NT2/D1 (cell line): Measurements from ENCODE around the gene TTC19.

Experiments used
- DNase-seq: peaks from one replicate; pipeline ENCODE4 v3.0.0-alpha.2; 2011; ENCODE audit warnings: low read depth, low spot score
- H3K27me3 ChIP-seq: 2 replicates; pipeline ENCODE4 v1.6.0; 2011; ENCODE audit warnings: mild to moderate bottlenecking; ENCODE audit not compliant: insufficient read length, insufficient read depth
- H3K36me3 ChIP-seq: 2 replicates; pipeline ENCODE4 v1.6.1; 2011; ENCODE audit warnings: mild to moderate bottlenecking, low read length, mixed read lengths; ENCODE audit not compliant: insufficient read depth, insufficient read length
- H3K4me1 ChIP-seq: 2 replicates; pipeline ENCODE4 v1.5.1; 2011; ENCODE audit not compliant: insufficient read depth, insufficient read length
- H3K4me3 ChIP-seq: 2 replicates; pipeline ENCODE4 v1.5.1; 2011; ENCODE audit warnings: low read depth; ENCODE audit not compliant: insufficient read length
- H3K9ac ChIP-seq: 2 replicates; pipeline ENCODE4 v1.6.0; 2011; ENCODE audit warnings: low read depth; ENCODE audit not compliant: insufficient read length
- H3K9me3 ChIP-seq: 2 replicates; pipeline ENCODE4 v1.5.1; 2011; ENCODE audit warnings: mild to moderate bottlenecking, low read length; ENCODE audit not compliant: insufficient read depth
- SUZ12 ChIP-seq: IDR thresholded peaks from 2 replicates; pipeline ENCODE4 v1.6.1; 2011; ENCODE audit not compliant: insufficient read length, insufficient read depth; ENCODE audit errors: extremely low read depth
- YY1 ChIP-seq: IDR thresholded peaks from 2 replicates; pipeline ENCODE4 v1.6.1; 2011; ENCODE audit not compliant: insufficient read length, insufficient read depth
- ZNF274 ChIP-seq: IDR thresholded peaks from 2 replicates; pipeline ENCODE4 v1.6.1; 2011; ENCODE audit warnings: mild to moderate bottlenecking, low read depth, low read length

TTC19 gene

GRCh38 chr17:15967706-15968399 lies 31.8 kb upstream of the TTC19 start:
- TF ChIP-seq SUZ12 (no peak), YY1 (no peak), ZNF274 (no peak)
- Histone ChIP-seq H3K36me3 (no peaks in the 10 kb centered on the region), H3K4me3 (no peak overlapping the region), H3K4me1 (peaks cover 11% of the 10 kb centered on the region), H3K9me3 (no peaks in the 10 kb centered on the region), H3K9ac (peak overlapping the region; percentile 21), H3K27me3 (no peaks in the 10 kb centered on the region)
- no peak for DNase-seq

DNA sequence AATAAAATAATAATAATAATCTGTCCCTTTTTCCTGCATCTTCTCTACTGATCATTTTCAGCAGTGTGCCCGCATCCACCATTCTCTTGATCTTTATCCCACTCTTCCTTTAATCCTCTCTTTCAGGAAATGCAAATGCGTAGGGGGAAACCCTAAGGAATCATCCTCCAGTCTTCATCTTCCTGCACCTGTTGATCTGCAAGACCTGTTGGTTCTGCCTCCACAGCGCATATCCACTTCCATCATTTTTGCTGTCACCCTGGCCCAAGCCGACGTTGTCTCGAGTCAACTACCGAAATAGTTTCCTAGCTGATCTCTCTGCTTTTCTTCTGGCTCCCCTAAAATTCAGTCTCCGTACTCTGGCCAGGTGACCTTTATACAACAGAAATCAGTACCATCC lies 30.2 kb upstream of the TTC19 start:
- Histone ChIP-seq H3K27me3 (no peaks in the 10 kb centered on the region), H3K4me1 (peaks cover 11% of the 10 kb centered on the region), H3K4me3 (no peak overlapping the region), H3K9ac (no peak overlapping the region), H3K9me3 (no peaks in the 10 kb centered on the region), H3K36me3 (peaks cover 2% of the 10 kb centered on the region)
- no peak for TF ChIP-seq SUZ12
- no peak for TF ChIP-seq ZNF274
- TF ChIP-seq YY1: no peak
- no peak for DNase-seq

DNA sequence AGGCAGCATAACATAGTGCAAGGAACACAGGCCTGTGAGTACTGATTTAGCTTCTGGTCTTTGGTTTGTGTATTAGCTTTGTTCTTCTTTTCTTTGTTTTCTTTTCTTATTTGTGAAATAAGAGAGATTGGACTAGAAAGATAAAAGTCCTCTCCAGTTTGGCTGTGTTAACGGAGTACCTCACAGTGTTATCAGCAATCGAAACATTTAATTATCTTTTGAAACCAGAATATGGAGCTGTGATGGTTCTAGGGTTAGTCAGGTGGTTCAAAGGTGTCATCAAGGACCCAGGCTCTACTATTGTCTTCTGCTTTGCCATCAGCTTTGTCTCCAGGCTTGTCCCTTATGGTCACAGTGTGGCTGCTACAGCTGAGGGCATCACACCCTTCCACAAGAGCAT lies 29.1 kb upstream of the TTC19 start:
- DNase-seq: no peak
- H3K9me3 ChIP-seq: no peaks in the 10 kb centered on the region
- peaks cover 12% of the 10 kb centered on the region for H3K36me3 ChIP-seq
- H3K4me1 ChIP-seq: peaks cover 10% of the 10 kb centered on the region
- no peak overlapping the region for H3K4me3 ChIP-seq
- no peak for TF ChIP-seq ZNF274
- TF ChIP-seq SUZ12: no peak
- TF ChIP-seq YY1: no peak
- no peak overlapping the region for H3K9ac ChIP-seq
- H3K27me3 ChIP-seq: no peaks in the 10 kb centered on the region

DNA sequence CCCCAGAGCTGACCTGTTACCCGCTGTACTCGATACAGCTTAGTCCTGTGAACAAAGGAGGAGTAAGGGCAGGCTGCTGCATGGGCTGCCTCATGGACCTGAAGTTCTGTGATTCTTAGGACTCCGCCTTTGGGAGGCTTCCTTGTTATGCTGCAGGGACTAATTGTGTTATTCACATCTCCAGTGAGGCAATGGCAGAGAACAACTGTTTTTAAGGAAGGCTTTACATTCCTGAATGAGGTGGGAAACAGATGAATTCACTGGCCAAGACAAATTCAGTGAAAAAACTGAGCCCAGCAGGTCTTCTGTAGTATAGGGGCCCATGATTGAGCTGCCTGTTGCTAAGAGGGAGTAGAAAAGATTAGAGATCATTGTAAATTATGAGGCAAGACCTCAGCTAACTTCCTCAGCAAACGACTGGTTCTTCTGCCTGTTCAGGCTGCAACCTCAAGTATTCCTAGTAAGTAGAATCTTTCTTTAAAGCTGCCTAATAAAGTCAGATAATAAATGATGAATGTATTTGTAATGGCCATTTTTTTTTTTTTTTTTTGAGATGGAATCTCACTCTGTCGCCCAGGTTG lies 28.4 kb upstream of the TTC19 start:
- Histone ChIP-seq H3K9me3 (no peaks in the 10 kb centered on the region), H3K36me3 (peaks cover 12% of the 10 kb centered on the region), H3K9ac (no peak overlapping the region), H3K4me3 (no peak overlapping the region), H3K27me3 (no peaks in the 10 kb centered on the region), H3K4me1 (peaks cover 10% of the 10 kb centered on the region)
- DNase-seq: peak; percentile 65
- TF ChIP-seq SUZ12: no peak
- no peak for TF ChIP-seq ZNF274
- TF ChIP-seq YY1: no peak

DNA sequence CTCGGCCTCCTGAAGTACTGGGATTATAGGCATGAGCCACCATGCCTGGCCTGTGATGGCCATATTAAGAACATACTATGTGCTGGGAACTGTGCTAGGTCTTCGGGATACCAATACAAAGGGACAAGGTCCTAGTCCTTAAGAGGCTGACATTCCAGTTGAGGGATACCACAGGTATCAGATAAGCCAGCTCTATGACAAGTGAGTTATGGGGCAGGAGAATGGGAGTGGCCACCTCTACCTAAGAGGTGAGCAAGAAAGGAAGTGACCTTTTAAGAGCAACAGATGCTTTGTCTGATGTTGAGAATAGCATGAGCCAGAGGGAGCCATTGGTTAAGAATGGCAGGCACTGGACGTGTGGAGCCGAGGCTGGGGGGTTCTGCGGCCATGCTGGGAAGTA lies 27.7 kb upstream of the TTC19 start:
- Histone ChIP-seq H3K36me3 (peaks cover 16% of the 10 kb centered on the region), H3K9me3 (no peaks in the 10 kb centered on the region), H3K4me1 (peaks cover 10% of the 10 kb centered on the region), H3K9ac (no peak overlapping the region), H3K27me3 (no peaks in the 10 kb centered on the region), H3K4me3 (no peak overlapping the region)
- TF ChIP-seq ZNF274 (no peak), YY1 (no peak), SUZ12 (no peak)
- no peak for DNase-seq

DNA sequence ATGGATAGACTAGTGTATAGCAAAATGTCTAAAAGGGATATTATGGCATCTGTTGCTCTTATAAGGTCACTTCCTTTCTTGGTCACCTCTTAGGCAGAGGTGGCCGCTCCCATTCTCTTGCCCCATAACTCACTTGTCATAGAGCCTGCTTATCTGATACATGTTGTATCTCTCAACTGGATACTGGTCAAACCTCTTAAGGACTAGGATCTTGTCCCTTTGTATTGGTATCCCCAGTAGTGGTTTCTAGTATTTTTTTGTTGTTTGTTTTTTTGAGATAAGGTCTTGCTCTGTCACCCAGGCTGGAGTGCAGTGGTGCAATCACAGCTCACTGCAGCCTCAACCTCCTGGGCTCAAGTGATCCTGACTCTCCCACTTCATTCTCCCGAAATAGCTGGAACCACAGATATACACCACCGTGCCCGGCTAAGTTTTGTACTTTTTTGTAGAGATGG lies 27.1 kb upstream of the TTC19 start:
- Histone ChIP-seq H3K36me3 (peaks cover 21% of the 10 kb centered on the region), H3K4me1 (peaks cover 8% of the 10 kb centered on the region), H3K27me3 (no peaks in the 10 kb centered on the region), H3K9ac (no peak overlapping the region), H3K9me3 (no peaks in the 10 kb centered on the region), H3K4me3 (no peak overlapping the region)
- no peak for DNase-seq
- TF ChIP-seq ZNF274: no peak
- TF ChIP-seq YY1: no peak
- TF ChIP-seq SUZ12: no peak

DNA sequence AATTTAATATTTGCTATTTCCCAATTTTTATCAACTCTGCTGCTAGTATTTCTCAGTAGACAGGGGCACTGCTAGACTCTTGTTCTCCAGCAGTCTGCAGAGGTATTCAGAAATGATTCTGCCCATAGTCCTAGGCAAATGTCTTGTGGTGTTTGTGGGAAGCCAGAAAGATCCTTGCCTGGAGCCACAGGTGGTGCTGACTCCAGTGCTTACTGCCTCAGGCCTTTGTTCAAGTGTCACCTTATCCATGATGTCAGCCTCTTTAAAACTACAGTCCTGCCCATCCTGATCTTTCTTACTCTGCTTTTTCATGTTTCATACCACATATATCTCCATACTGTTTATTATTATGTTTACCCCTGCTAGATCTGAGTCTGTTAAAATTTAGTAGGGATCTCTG lies 26.6 kb upstream of the TTC19 start:
- H3K9ac ChIP-seq: no peak overlapping the region
- no peaks in the 10 kb centered on the region for H3K27me3 ChIP-seq
- H3K36me3 ChIP-seq: peaks cover 26% of the 10 kb centered on the region
- no peak overlapping the region for H3K4me3 ChIP-seq
- peaks cover 6% of the 10 kb centered on the region for H3K4me1 ChIP-seq
- no peak for DNase-seq
- no peaks in the 10 kb centered on the region for H3K9me3 ChIP-seq
- TF ChIP-seq ZNF274 (no peak), SUZ12 (no peak), YY1 (no peak)
